GM12878 (cell line): ENCODE measurements around the gene AQP2. TPM values are rescaled to one million over a fixed set of nuclear protein-coding genes. Genes with fewer than 3 reads are reported as not detected.

Source experiments
- ATAC-seq: fragments of 200-7000 bp; cut with Tn5 transposase; 3 replicates; pipeline ENCODE4 v1.9.1; 2020; ENCODE audit warnings: mild to moderate bottlenecking, moderate library complexity
- BruUV-seq: library from RNA; stranded (reverse); fragments of 400-500 nt; replicated peaks from 2 replicates; lab custom pipeline; 2021; lab: Mats Ljungman, UMichigan
- CTCF ChIA-PET: fragments of 300-600 bp; sonication (Branson Sonifier 250); formaldehyde crosslinking; extraction: SDS; loops from one replicate; lab custom pipeline; 2021; ENCODE audit warnings: inconsistent platforms; lab: Yijun Ruan, JAX
- POLR2A ChIA-PET: fragments of 350-600 bp; formaldehyde crosslinking; extraction: SDS; loops from one replicate; lab custom pipeline; 2021; ENCODE audit warnings: inconsistent platforms; lab: Charles Lee
- RAD21 ChIA-PET: fragments of 300-600 bp; sonication (Branson Sonifier 250); formaldehyde crosslinking; loops from one replicate; lab custom pipeline; 2023; ENCODE audit warnings: antibody characterized with exemption; ENCODE audit not compliant: unreplicated experiment; lab: Charles Lee
- SMC1A ChIA-PET: fragments of 300-600 bp; sonication (Branson Sonifier 250); formaldehyde crosslinking; loops from one replicate; lab custom pipeline; 2023; ENCODE audit not compliant: unreplicated experiment, uncharacterized antibody; lab: Charles Lee
- DNase-seq: peaks from one replicate; pipeline ENCODE4 v3.0.0-alpha.2; 2011; ENCODE audit warnings: low read depth, low spot score
- FAIRE-seq: peaks from 3 replicates; lab custom pipeline; 2011; peaks lifted over from hg19 to GRCh38; lab: Jason Lieb, UNC
- H2AFZ ChIP-seq: 2 replicates; pipeline ENCODE4 v1.6.0; 2011; ENCODE audit warnings: low read depth, low read length, control low read depth; ENCODE audit not compliant: control insufficient read depth
- H3K27ac ChIP-seq: 2 replicates; pipeline ENCODE4 v1.5.1; 2011; ENCODE audit warnings: control low read depth; ENCODE audit not compliant: control insufficient read depth, insufficient read depth
- H3K27me3 ChIP-seq, 2 experiments: replicated peaks in 1 of 2; 2 replicates each; pipeline versions ENCODE4 v1.6.0 to v1.6.1; 2011; ENCODE audit warnings: low read length in 1 of 2; ENCODE audit not compliant: control insufficient read depth in 2 of 2, insufficient read depth in 2 of 2
- H3K36me3 ChIP-seq, 2 experiments: 2 replicates each; pipeline ENCODE4 v1.5.1; 2011; ENCODE audit warnings: low read length in 1 of 2; ENCODE audit not compliant: control insufficient read depth in 2 of 2, insufficient read depth in 2 of 2
- H3K4me1 ChIP-seq: 2 replicates; pipeline ENCODE4 v1.6.1; 2011; ENCODE audit warnings: mild to moderate bottlenecking, low read length, moderate library complexity, mixed read lengths; ENCODE audit not compliant: control insufficient read depth, insufficient read depth
- H3K4me2 ChIP-seq: 2 replicates; pipeline ENCODE4 v1.6.0; 2011; ENCODE audit warnings: control low read depth; ENCODE audit not compliant: control insufficient read depth, insufficient read depth
- H3K4me3 ChIP-seq: fragments of 200-600 bp; sonication (generic); 2 replicates; pipeline ENCODE4 v1.5.1; 2016
- H3K79me2 ChIP-seq: 2 replicates; pipeline ENCODE4 v1.6.0; 2011; ENCODE audit warnings: low read length; ENCODE audit not compliant: control insufficient read depth, insufficient read depth
- H3K9ac ChIP-seq: 2 replicates; pipeline ENCODE4 v1.8.0; 2011; ENCODE audit warnings: low read length, control low read depth, mixed read lengths; ENCODE audit not compliant: control insufficient read depth, insufficient read depth
- H3K9me3 ChIP-seq: replicated peaks from 3 replicates; pipeline ENCODE4 v1.5.1; 2011; ENCODE audit warnings: mild to moderate bottlenecking, low read length; ENCODE audit not compliant: control insufficient read depth, insufficient read depth
- H4K20me1 ChIP-seq: 2 replicates; pipeline ENCODE4 v1.6.0; 2011; ENCODE audit not compliant: control insufficient read depth, insufficient read depth
- BCL11A ChIP-seq: IDR thresholded peaks from 2 replicates; pipeline ENCODE4 v1.6.1; 2011; ENCODE audit warnings: low read depth, low read length
- E2F4 ChIP-seq: IDR thresholded peaks from 2 replicates; pipeline ENCODE4 v1.6.1; 2012; ENCODE audit warnings: low read depth, low read length, improper control_type of control experiment
- JUND ChIP-seq: IDR thresholded peaks from 2 replicates; pipeline ENCODE4 v1.6.1; 2012; ENCODE audit warnings: low read depth, mild to moderate bottlenecking, low read length, improper control_type of control experiment, moderate library complexity
- PAX5 ChIP-seq: IDR thresholded peaks from 2 replicates; pipeline ENCODE4 v1.6.1; 2011; ENCODE audit warnings: low read depth, low read length, borderline replicate concordance
- STAT3 ChIP-seq: IDR thresholded peaks from 2 replicates; pipeline ENCODE4 v1.6.1; 2011; ENCODE audit warnings: low read depth, low read length, improper control_type of control experiment
- WGBS: methylation state at CpG from one replicate; pipeline ENCODE4 v1.1.6; 2016; ENCODE audit warnings: low lambda C conversion rate; ENCODE audit not compliant: insufficient replicate concordance, insufficient coverage; ENCODE audit errors: missing lambda C conversion rate; 5-methylcytosine and 5-hydroxymethylcytosine counted together
- in situ Hi-C: fragments of 300-500 bp; cut with MboI; formaldehyde crosslinking; loops from 9 replicates; pipeline ENCODE4 v1.14.3; 2018; ENCODE audit warnings: mixed read lengths
- intact Hi-C: fragments of 100-400 bp; cut with micrococcal nuclease; formaldehyde crosslinking; loops from one replicate; pipeline ENCODE4 v1.14.2; 2022; ENCODE audit not compliant: unreplicated experiment
- polyA plus RNA-seq, 11 experiments: library from polyadenylated mRNA; depleted of rRNA in 4 of 11; unstranded in 6 of 11; stranded (reverse) in 5 of 11; fragments of >200 nt; fragmentation: Nextera tagmentation in 4 of 11; fragmentation: Illumina TruSeq in 1 of 11; extraction: Ambion mirVana in 4 of 11; extraction: Trizol in 1 of 11; gene quantifications; 1 replicate in 1 of 11; 2 replicates in 10 of 11; pipeline versions ENCODE4 v1.2.1 to v1.2.3, GENCODE V29; 2011 to 2016; ENCODE audit warnings: inconsistent platforms in 2 of 11, missing spikeins in 2 of 11, low read depth in 1 of 11
- total RNA-seq, 4 experiments: library from RNA; depleted of rRNA in 3 of 4; stranded (reverse); fragments of >200 nt in 3 of 4; fragmentation: Illumina TruSeq in 1 of 4; extraction: Trizol in 1 of 4; gene quantifications; 2 replicates each; pipeline versions ENCODE4 v1.2.1 to v1.2.3, GENCODE V29; 2013 to 2021

AQP2 gene
- total and polyA plus RNA-seq, 10 of the 15 experiments (the other 5 are each of a cell fraction or from before 2014, with no cell fraction given) = not detected

GRCh38 chr12:49974231-49974675 lies 23.7 kb downstream of the AQP2 start:
- DNase-seq (no peak), FAIRE-seq (no peak), ATAC-seq (peak; percentile 39)
- Histone ChIP-seq H3K9me3 (no peaks in the 10 kb centered on the region), H3K4me1 (no peaks in the 10 kb centered on the region), H3K4me3 (no peak overlapping the region), H3K79me2 (no peaks in the 10 kb centered on the region), H3K27ac (no peak overlapping the region), H3K4me2 (no peak overlapping the region), H2AFZ (no peak overlapping the region), H3K27me3 (peaks cover 0 to 1% of the 10 kb centered on the region in 2 experiments; a peak in 1 of 4 replicates), H3K36me3 (no peaks in the 10 kb centered on the region), H3K9ac (no peak overlapping the region), H4K20me1 (no peaks in the 10 kb centered on the region)
- intact Hi-C loops = no loop called here
- BruUV-seq = no TSS peak
- ChIA-PET RAD21 (interaction anchor here (1.0 kb wide), 1 partner anchor 65 kb away, joined by 3 read pairs; no protein-coding TSS in a partner anchor), CTCF (interaction anchor here (0.8 to 1.6 kb wide), 2 partner anchors 8 to 101 kb away, joined by 3 to 4 read pairs; no protein-coding TSS in a partner anchor), SMC1A (no interaction called here), POLR2A (no interaction called here)
- in situ Hi-C loops = loop anchor here (5.0 kb wide), 1 partner anchor 93 kb away; no protein-coding TSS in a partner anchor
- no peak for TF ChIP-seq E2F4
- no peak for TF ChIP-seq BCL11A
- no peak for TF ChIP-seq PAX5
- no peak for TF ChIP-seq JUND
- TF ChIP-seq STAT3 = no peak
- WGBS = 68% methylated on average over 15 of the region's 15 CpGs
